GM18909 (cell line): Measurements from ENCODE around the gene YIF1A.
A peak's percentile ranks its signal among the peaks of the same experiment; 100 is the strongest.
"Not testable (repeated sequence)": the region's sequence is repeated elsewhere in the genome, so short reads cannot be mapped to it uniquely, and the experiment has no call there.

ENCODE experiments used
- ATAC-seq: cut with Tn5 transposase; IDR thresholded peaks from one replicate; pipeline ENCODE4 v1.9.1; 2021; ENCODE audit warnings: mild to moderate bottlenecking; ENCODE audit not compliant: unreplicated experiment, poor library complexity

Gene YIF1A

DNA sequence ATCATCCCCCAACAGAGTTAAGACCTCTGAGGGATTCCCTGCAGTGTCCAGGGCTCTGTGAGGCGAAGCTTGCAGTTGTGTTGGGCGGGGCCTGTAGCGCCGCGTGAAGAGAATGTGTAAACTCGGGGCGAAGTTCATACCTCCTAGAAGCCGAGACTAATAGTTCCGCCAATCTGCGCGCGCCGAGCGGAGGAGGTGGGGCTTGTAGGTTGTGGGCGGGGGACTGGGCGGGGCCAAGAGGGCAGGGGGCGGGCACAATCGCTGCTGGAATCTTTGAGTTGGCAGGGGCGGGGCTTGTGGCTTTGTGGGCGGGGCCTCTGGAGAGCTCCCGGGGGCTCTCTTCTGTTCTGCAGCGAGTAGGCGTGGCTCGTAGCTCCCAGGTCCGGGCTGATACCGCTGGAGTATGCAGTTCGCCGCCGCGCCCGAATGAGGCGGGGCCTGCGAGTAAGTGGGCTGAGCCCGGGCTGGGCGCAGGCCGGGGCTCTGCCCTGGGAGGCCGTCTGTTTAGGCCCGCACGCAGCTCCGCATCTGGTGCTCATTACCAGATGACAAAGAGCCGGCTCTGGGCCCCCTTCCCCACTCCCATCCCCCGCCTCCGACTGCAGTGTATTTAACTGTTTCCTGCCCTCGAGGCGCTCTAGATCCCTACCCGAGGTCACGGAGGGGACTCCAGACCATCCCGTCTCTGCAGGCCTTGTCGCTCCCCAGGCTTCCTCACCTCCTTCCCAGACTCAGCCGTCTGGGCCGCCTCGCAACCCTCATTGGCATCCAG, 23.8 kb upstream of the YIF1A start:
- ATAC-seq, result peak; percentile 52

DNA sequence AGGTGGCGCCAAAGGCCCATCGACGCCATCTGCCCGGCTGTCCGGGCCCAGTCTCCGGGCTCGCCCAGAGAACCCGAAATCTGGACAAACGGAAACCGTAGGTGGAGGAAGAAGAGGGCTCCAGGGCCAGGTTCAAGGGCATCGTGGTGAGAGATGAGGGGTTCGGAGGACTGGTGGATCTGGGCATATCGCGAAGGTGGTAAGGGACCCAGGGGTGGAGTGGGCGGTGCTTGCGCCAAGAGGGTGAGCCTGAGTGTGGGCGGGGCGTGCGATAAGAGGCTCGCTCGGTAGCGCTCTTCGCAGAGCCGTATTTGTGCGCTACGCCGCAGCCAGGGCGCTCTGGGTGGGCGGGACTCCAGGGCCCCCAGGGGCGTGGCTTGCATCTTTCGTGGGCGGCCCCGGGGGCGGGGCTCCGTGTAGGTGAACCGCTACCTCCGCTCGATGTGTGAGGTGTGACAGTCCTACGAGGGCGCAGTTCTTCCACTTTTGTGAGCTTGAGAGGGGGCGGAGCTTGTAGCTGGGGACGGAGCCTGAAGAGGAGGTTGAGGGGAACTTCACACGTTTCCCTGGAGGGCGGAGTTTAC, 23.1 kb upstream of the YIF1A start:
- ATAC-seq, result peak; percentile 76

DNA sequence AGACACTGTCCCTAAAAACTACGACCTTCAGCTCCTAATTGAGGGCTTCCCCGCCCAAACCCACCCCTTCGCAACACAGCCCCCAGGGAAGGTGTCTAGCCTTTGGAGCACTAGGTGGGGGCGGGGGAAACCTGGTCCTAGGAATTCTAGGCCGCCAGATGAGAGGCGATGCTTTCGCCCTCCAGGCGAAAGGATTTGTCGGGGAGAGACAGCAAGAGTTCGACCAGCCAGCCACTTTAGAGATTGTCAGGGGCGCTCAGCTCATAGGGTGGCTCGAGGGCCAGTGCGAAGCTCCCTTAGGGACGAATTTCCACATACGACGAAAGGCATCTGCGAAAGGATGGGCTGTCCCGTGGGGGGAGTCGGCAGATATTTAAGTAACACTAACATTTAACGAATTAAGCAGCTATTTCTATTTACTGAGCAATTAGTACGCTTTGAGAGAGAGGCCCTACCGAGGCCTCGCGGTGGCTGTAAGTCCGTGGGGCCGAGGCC, 22.6 kb upstream of the YIF1A start:
- peak; percentile 3 for ATAC-seq

DNA sequence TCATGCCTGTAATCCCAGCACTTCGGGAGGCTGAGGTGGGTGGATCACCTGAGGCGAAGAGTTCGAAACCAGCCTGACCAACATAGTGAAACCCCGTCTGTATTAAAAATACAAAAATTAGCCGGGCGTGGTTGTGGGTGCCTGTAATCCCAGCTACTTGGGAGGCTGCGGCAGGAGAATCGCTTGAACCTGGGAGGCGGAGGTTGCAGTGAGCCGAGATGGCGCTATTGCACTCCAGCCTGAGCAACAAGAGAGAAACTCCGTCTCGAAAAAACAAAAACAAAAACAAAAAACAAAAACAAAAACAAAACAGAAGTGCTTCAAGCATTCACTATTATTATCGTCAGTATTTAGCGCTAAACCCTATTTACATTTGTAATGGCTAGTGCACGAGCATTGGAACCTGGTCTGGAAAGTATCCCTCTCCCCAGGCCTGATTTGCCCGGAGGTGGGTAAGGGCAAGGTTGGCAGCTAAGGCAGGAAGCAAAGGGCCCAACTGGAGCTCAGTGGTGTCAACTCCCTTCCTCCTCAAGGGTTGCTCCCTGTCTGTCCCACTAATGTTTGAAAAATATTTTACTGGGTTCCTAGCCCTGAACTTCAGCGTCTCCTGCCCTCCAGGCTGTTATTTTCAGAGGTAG, 22.0 kb upstream of the YIF1A start:
- ATAC-seq, result not testable (repeated sequence)

DNA sequence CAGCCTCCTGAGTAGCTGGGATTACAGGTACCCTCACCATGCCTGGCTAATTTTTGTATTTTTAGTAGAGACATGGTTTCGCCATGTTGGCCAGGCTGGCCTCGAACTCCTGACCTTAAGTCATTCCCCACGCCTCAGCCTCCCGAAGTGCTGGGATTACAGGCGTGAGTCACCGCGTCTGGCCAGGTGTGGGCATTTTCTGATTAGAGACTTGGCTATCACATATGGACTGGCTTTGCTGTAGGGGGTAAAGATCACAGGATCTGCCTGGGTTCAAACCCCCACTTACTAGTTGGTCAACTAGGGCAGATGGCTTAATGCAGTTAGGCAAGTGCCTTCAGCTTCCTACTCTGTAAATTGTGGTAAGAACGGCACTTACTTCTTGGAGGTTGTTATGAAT, 21.4 kb upstream of the YIF1A start:
- ATAC-seq, result no peak

DNA sequence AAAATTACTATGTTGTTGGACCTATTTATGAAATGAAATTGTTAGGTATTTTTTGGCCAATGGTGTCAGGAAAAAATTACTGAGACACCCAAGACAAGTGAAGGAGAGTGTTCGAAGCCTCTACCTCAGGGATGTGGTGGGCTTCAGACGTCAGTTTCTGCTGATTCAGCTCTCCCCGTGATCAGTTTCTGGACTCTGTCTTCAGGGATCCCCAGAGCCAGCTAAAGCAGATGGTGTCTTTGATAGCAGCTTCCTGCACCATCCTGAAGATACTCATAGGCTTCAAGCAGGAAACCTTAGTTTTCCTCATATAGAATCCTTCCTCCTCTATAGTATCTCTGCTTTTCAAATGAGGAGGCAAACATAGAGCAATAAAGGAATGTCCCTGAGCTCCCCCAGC, 20.5 kb upstream of the YIF1A start:
- no peak for ATAC-seq

DNA sequence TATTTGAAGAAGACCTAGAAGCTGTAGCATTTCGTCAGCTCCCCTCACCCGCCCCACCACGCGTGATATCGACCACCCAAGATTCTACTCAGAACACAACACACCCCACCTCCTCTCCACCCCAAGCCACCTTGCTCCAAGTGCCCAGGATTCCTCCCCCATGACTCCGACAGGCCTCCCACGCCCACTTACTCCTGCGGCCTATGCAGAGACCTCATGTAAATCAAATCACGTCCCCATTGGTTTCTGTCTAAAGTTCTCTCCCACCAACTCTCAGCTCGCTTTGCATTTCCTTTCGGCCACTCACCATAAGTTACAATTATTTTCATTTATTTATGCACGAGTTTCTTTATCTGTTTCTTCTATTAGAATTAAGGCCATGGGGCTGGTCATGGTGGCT, 13.7 kb upstream of the YIF1A start:
- no peak for ATAC-seq

DNA sequence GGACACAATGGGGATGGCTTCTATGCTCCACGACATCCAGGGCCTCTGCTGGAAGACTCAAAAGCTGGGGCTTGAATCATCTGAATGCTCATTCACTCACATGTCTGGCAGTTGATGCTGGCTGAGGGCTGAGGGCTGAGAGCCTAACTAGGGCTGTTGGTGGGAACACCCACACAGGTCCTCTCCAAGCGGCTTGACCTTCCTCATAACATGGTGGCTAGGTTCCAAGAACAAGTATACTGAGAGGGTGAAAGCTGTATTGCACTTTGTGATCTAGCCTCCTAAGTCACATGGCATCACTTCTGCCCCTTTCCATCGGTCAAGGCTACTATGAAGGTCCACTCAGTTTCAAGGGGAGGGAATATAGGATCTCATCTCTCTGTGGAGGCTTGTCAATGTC, 10.2 kb upstream of the YIF1A start:
- no peak for ATAC-seq

DNA sequence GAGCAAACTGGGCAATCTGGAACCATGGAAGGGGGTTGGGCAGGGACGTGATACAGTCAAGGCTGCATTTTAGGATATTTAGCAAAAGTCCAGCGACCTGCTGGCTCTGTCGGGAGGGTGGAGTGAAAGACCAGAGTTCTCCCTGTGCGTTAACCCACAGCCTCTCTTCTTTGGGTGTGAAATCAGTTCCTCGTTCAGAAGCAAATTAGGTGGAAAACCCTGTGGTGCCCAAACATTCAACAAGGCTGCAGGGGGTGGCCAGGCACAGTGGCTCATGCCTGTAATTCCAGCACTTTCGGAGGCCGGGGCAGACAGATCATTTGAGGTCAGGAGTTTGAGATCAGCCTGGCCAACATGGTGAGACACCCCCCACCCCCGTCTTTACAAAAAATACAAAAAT, 8.7 kb upstream of the YIF1A start:
- ATAC-seq, result no peak

DNA sequence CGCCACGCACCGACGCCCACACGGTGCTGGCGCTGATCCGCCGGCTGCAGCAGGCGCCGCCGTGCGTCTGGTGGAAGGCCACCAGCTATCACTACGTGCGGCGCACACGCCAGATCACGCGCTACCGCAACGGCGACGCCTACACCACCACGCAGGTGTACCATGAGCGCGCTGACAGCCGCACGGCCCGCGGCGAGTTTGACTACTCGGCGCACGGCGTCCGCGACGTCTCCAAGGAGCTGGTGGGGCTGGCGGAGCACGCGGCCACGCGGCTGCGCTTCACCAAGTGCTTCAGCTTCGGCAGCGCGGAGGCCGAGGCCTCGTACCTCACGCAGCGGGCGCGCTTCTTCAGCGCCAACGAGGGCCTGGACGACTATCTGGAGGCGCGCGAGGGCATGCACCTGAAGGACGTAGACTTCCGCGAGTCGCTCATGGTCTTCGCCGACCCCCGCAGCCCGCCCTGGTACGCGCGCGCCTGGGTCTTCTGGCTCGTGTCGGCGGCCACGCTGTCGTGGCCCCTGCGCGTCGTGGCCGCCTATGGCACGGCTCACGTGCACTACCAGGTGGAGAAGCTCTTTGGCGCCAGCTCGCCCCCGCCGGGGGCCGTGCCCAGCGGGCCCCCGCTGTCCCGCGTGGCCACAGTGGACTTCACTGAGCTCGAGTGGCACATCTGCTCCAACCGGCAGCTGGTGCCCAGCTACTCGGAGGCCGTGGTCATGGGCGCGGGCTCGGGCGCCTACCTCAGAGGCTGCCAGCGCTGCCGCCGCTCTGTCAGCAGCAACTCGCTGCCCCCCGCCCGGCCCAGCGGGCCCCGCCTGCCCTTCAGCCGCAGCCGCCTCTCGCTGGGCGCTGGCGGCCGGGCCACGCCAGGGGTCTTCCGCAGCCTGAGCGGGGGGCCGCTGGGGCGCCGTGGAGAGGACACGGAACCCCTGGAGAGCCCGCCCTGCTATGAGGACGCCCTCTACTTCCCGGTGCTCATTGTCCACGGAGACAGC, 6.0 kb upstream of the YIF1A start:
- ATAC-seq, result no peak

DNA sequence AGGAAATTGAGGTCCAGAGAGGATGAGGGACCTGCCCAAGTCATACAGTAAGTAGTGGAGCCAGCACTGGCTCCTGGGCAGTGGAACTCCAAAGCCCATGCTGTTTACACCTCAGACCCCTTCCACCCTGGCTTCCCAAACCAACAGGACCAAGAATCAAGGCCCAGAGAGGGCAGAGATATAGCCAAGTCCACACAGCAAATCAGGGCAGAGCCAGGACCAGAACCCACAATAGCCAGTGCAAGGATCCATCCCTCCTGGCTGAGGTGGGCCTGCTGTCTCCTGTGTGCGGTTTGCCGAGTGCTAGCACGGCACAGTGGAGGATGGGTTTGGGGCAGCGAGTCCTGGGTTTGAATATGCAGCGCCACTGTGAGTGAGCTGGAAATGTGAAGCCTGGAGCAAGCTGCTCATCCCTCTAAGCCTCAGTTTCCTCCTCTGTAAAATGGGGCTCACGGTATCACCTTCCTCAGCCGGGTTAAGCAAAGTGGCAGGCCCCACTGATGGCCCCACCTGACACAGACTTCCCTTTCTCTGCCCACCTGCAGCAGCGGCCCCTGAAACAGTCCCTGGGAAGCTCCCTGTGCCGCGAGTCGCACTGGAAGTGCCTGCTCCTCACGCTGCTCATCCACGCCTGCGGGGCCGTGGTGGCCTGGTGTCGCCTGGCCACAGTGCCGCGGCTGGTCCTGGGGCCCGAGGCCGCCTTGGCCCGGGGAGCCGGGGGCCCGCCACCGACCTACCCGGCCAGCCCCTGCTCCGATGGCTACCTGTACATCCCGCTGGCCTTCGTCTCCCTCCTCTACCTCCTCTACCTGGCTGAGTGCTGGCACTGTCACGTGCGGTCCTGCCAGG, 5.1 kb upstream of the YIF1A start:
- no peak for ATAC-seq

DNA sequence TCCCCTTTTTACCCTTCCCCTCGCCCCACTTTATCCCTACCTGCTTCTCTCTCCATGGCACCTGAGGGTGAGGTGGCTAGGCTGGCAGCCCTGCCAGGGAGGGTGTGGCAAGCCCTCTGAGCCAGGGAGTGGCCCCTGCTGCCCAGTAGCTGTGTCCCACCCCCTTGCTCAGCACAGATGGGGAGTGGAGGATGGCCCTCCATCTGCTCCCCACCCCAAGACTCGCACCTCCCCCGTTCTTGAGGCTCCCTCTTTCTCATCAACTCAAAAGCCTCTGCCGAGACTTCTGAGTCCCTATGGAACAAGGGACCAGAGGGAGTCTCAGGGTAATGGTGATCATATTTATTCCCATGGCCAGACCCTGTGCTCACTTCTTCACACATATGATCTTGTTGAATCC, 4.4 kb upstream of the YIF1A start:
- ATAC-seq, result no peak

DNA sequence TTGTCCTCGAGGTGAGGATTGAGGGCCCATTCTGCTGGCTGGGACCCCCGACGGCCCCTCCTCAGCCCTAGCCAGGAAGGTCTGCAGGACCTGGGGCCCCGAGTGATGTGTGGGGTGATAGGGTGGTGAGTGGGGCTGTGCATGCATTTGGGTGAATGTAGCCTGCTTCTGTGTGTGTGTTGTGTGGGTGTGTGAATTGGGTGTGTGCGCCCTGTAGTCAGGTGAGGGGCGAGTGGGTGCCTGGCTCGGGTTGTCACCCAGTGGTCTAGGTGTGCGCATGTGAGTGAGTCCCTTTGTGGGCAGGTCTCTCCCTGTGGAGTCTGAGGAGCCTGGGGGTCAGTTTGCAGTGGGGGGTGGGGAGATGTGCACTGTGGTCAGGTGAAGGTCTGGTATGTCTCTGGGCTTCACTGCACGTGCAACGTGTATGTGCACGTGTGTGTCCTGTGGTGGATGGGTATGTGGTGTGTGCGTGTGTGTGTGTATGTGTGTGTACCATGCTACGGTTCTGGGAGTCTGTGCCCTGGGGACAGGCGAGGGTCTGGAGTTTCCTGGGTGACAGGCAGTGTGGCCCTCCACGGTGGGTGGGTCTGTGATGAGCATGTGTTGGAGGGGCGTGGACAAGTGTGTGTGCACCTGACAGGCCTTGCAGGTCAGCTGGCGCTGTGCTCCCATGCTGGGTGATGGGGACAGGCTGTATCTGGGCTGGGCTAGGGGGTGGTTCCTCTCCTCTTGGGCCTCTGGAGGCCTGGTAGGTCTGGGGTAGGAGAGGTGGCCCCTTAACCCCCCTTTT, 3.8 kb upstream of the YIF1A start:
- no peak for ATAC-seq

DNA sequence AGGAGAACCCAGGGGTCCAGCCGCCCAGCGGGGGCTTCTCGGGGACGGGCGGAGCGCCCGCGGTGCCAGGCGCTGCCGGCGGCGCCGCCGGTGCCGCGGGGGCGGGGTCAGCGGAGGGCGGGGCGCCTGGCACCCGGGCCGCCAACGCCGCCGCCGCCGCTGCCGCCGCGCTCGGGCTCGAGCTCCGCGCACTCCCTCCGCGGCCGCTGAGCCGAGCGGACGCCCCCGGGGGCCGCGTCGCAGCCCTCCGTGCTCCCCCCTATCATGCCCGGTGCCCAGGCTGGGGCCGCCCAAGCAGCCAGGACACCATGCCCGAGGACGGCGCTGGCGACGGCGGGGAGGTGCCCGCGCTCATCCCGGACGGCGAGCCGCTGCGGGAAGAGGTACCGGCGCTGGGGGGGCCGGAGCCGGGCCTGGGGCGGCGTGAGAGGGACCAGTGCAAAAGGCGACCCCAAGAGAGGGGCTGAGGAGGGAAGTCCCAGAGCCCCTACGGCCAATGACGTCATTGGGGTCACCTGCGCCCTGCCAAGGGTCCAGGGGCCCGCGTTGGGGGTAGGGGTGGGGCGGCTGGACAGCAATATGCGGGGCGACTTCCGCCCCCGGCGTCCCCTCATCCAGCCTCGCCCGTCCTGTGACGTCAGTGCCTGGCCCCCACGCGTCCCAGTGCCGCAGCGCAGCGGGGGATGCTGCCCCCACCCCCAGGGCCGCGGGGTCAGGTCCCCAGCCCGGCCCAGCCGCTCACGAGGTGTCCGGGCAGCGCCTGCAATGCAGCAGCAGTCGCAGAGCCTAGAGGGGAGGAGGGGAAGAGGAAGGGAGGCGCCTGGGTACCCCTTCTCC, 3.0 kb upstream of the YIF1A start, which contains the start of gene TMEM151A:
Gene TMEM151A (plus strand): TSS at position 189 of the 837 bp plus-strand sequence. CDS start 120 bp downstream, at position 309.
- ATAC-seq, result no peak

DNA sequence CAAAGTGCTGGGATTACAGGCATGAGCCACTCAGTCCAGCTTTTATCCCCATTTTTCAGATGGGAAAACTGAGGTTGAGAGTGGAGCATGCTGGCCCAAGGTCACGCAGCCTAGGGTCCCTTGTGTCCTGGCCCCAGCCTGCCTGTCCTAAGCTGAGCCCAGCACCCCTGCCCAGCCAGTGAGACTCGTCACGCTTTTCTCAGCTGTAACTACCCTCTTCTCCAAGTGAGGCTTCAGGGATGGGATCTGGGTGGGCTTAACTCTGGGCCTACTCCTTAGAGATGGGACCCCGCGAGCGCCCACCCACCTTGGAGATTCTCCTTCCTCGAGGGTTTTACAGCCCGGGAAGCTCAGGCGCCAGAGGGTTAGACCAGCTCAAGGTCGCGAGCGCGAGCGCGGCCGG, 2.4 kb upstream of the YIF1A start:
- ATAC-seq, result no peak

DNA sequence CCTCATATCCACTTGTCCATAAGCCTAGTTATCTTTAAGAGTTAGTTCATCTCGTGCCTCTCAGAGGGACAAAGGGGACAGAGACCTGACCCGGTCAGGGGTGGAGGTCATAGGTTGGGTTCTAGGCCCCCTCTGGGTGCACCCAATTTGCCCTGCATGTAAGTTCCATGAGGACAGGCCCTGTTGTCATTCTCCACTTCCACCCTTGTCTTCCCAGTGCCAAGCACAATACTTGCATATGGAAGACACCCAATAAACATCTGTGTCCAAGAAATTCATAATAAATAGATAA, 1.3 kb upstream of the YIF1A start:
- no peak for ATAC-seq

DNA sequence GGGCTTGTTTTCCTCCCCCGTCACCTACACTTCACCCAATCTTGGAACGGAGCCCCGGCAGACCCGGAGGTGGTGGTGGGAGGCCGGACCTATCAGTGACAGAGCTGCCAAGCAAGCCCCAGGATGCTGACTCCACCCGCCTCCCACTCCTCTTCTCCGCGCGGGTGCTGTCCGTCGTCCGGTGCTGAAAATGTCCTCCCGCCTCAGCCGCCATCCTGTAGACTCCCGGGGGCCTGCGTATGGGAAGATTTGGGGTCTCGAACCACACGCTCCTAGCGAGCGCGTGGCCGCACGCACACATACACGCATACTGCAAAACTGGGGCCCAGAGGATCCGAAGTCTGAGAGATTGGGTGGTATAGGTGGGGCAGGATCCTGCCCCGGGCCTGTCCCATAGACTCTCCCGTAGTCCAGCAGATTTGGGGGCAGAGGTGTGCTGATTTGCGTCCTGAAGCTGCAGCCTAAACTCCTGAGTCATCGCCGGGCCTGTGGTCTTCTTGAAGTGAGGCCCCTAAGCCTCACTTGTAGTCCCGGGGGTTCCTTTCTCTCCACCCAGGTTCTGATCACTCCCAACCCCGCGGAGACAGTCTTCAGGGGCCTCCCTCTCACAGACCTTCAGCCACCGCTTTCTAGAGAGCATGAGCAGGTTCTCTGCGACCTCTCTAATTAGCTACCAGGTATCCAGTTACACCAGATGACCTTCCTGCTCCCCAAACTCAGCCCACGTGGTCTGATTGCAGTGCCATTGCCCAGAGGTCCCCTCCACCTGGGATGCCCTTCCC, 796 bp upstream of the YIF1A start:
- ATAC-seq, result peak; percentile 36
